OCI-LY7 (cell line): ENCODE measurements around the gene TCL1B.

Experiments used
- CTCF ChIP-seq: fragments of 200-600 bp; sonication (generic); conservative IDR thresholded peaks from 2 replicates; pipeline ENCODE4 v1.5.1; 2014; ENCODE audit warnings: mild to moderate bottlenecking, antibody characterized with exemption, low read length, moderate library complexity, mixed read lengths
- EZH2phosphoT487 ChIP-seq: fragments of 200-600 bp; sonication (generic); IDR thresholded peaks from 2 replicates; pipeline ENCODE4 v1.6.1; 2018; ENCODE audit warnings: low read depth, borderline replicate concordance, mild to moderate bottlenecking, mixed run types, antibody characterized with exemption, low read length, moderate library complexity, mixed read lengths

- TF ChIP-seq CTCF (no peak), EZH2phosphoT487 (no peak)
Measured at GRCh38 chr14:95725685-95726336, 39.6 kb downstream of the TCL1B start.
